IMR-90 (cell line): ENCODE results near the gene AGO1. TPM values are rescaled to one million over a fixed set of nuclear protein-coding genes. Genes with fewer than 3 reads are reported as not detected.

ENCODE experiments used
- ATAC-seq: fragments of 200-7000 bp; cut with Tn5 transposase; 2 replicates; pipeline ENCODE4 v1.9.1; 2020; ENCODE audit warnings: low read depth, mild to moderate bottlenecking, moderate library complexity
- BruUV-seq: library from RNA; stranded (reverse); fragments of 400-500 nt; replicated peaks from 2 replicates; lab custom pipeline; 2021; lab: Mats Ljungman, UMichigan
- CTCF ChIA-PET: fragments of 300-600 bp; formaldehyde crosslinking; extraction: SDS; loops from one replicate; lab custom pipeline; 2021; ENCODE audit warnings: antibody characterized with exemption; lab: Yijun Ruan, JAX
- POLR2A ChIA-PET: fragments of 300-600 bp; sonication (Branson Sonifier 250); formaldehyde crosslinking; loops from one replicate; lab custom pipeline; 2022; ENCODE audit warnings: antibody characterized with exemption; ENCODE audit not compliant: unreplicated experiment; lab: Charles Lee
- DNase-seq: peaks from one replicate; pipeline ENCODE4 v3.0.0; 2013
- H2AFZ ChIP-seq: replicated peaks from 2 replicates; pipeline ENCODE3; 2013; ENCODE audit warnings: low read length, mild to moderate bottlenecking; ENCODE audit not compliant: poor library complexity
- H2AK5ac ChIP-seq: 2 replicates; pipeline ENCODE4 v1.6.1; 2013; ENCODE audit warnings: low read depth, low read length, inconsistent platforms
- H2AK9ac ChIP-seq: replicated peaks from 2 replicates; pipeline ENCODE3; 2013; ENCODE audit warnings: mild to moderate bottlenecking, low read depth, low read length, moderate library complexity; ENCODE audit not compliant: poor library complexity
- H2BK120ac ChIP-seq: 2 replicates; pipeline ENCODE4 v1.6.1; 2013; ENCODE audit warnings: low read depth, low read length, inconsistent platforms
- H2BK15ac ChIP-seq: 3 replicates; pipeline ENCODE4 v1.6.1; 2013; ENCODE audit warnings: low read depth, low read length, inconsistent platforms
- H2BK20ac ChIP-seq: 2 replicates; pipeline ENCODE4 v1.6.1; 2013; ENCODE audit warnings: low read depth, mild to moderate bottlenecking, inconsistent platforms, low read length, moderate library complexity
- H2BK5ac ChIP-seq: 2 replicates; pipeline ENCODE4 v1.6.1; 2013; ENCODE audit warnings: mild to moderate bottlenecking, low read depth, low read length, inconsistent platforms; ENCODE audit not compliant: poor library complexity, severe bottlenecking
- H3K14ac ChIP-seq: replicated peaks from 2 replicates; pipeline ENCODE4 v1.6.1; 2013; ENCODE audit warnings: low read depth, low read length, inconsistent platforms
- H3K18ac ChIP-seq: 2 replicates; pipeline ENCODE4 v1.6.1; 2013; ENCODE audit warnings: low read depth, low read length, control low read depth
- H3K23ac ChIP-seq: 2 replicates; pipeline ENCODE4 v1.6.1; 2013; ENCODE audit warnings: low read depth, low read length, inconsistent platforms
- H3K27ac ChIP-seq: 2 replicates; pipeline ENCODE4 v1.5.1; 2013; ENCODE audit warnings: mild to moderate bottlenecking, control low read depth, low read length; ENCODE audit not compliant: insufficient read depth
- H3K27me3 ChIP-seq: 2 replicates; pipeline ENCODE4 v1.6.1; 2013; ENCODE audit warnings: low read length; ENCODE audit not compliant: control insufficient read depth, insufficient read depth
- H3K36me3 ChIP-seq: 2 replicates; pipeline ENCODE4 v1.6.1; 2013; ENCODE audit warnings: low read length, mixed read lengths; ENCODE audit not compliant: control insufficient read depth, insufficient read depth
- H3K4ac ChIP-seq: 2 replicates; pipeline ENCODE4 v1.6.1; 2013; ENCODE audit warnings: low read depth, low read length, inconsistent platforms
- H3K4me1 ChIP-seq: 2 replicates; pipeline ENCODE4 v1.6.1; 2013; ENCODE audit warnings: low read length, mixed read lengths; ENCODE audit not compliant: control insufficient read depth, insufficient read depth
- H3K4me2 ChIP-seq: 2 replicates; pipeline ENCODE4 v1.6.1; 2013; ENCODE audit warnings: low read depth, mild to moderate bottlenecking, control low read depth, low read length, moderate library complexity
- H3K4me3 ChIP-seq: 2 replicates; pipeline ENCODE4 v1.5.1; 2013; ENCODE audit warnings: low read depth, mild to moderate bottlenecking, control low read depth, low read length, moderate library complexity; ENCODE audit not compliant: insufficient read depth
- H3K56ac ChIP-seq: 2 replicates; pipeline ENCODE4 v1.6.1; 2013; ENCODE audit warnings: low read length, inconsistent platforms; ENCODE audit not compliant: insufficient read depth; ENCODE audit errors: extremely low read depth
- H3K79me1 ChIP-seq, 2 experiments: 2 replicates each; pipeline ENCODE4 v1.6.1; 2013; ENCODE audit warnings: low read length in 2 of 2, inconsistent platforms in 1 of 2, low read depth in 1 of 2
- H3K9ac ChIP-seq: 2 replicates; pipeline ENCODE4 v1.6.1; 2013; ENCODE audit warnings: low read depth, low read length, control low read depth
- H3K9me1 ChIP-seq: 2 replicates; pipeline ENCODE4 v1.6.1; 2013; ENCODE audit warnings: low read length, inconsistent platforms; ENCODE audit not compliant: insufficient read depth
- H3K9me3 ChIP-seq: 2 replicates; pipeline ENCODE4 v1.6.1; 2013; ENCODE audit warnings: low read length; ENCODE audit not compliant: control insufficient read depth, insufficient read depth
- H4K20me1 ChIP-seq: 2 replicates; pipeline ENCODE4 v1.6.1; 2013; ENCODE audit warnings: low read length, inconsistent platforms; ENCODE audit not compliant: insufficient read depth
- H4K5ac ChIP-seq: 2 replicates; pipeline ENCODE4 v1.6.1; 2013; ENCODE audit warnings: mild to moderate bottlenecking, low read depth, low read length, control low read depth
- H4K8ac ChIP-seq, 2 experiments: 2 replicates each; pipeline ENCODE4 v1.6.1; 2013; ENCODE audit warnings: low read depth in 2 of 2, low read length in 2 of 2, control low read depth in 1 of 2, inconsistent platforms in 1 of 2
- H4K91ac ChIP-seq: 2 replicates; pipeline ENCODE4 v1.6.1; 2013; ENCODE audit warnings: low read depth, low read length, inconsistent platforms; ENCODE audit not compliant: insufficient read depth
- BHLHE40 ChIP-seq: fragments of 150-350 bp; IDR thresholded peaks from 2 replicates; pipeline ENCODE4 v1.6.1; 2016; ENCODE audit warnings: mild to moderate bottlenecking, low read depth, low read length
- FOS ChIP-seq: fragments of 150-350 bp; IDR thresholded peaks from 2 replicates; pipeline ENCODE4 v1.6.1; 2016; ENCODE audit warnings: low read depth, low read length
- MAZ ChIP-seq: IDR thresholded peaks from 2 replicates; pipeline ENCODE4 v1.6.1; 2012; ENCODE audit warnings: low read depth, mild to moderate bottlenecking, low read length, improper control_type of control experiment, moderate library complexity, borderline replicate concordance
- MXI1 ChIP-seq: IDR thresholded peaks from 2 replicates; pipeline ENCODE4 v1.6.1; 2012; ENCODE audit warnings: low read depth, mild to moderate bottlenecking, low read length, moderate library complexity, borderline replicate concordance
- NFE2L2 ChIP-seq: fragments of 150-350 bp; IDR thresholded peaks from 2 replicates; pipeline ENCODE4 v1.6.1; 2016; ENCODE audit warnings: low read depth, mild to moderate bottlenecking, low read length
- POLR2A ChIP-seq: IDR thresholded peaks from 2 replicates; pipeline ENCODE4 v1.6.1; 2012; ENCODE audit warnings: mild to moderate bottlenecking, low read depth, low read length
- RAD21 ChIP-seq: IDR thresholded peaks from 2 replicates; pipeline ENCODE4 v1.6.1; 2012; ENCODE audit warnings: low read length, improper control_type of control experiment
- RCOR1 ChIP-seq: IDR thresholded peaks from 2 replicates; pipeline ENCODE4 v1.6.1; 2012; ENCODE audit warnings: mild to moderate bottlenecking, low read length, improper control_type of control experiment; ENCODE audit not compliant: insufficient replicate concordance
- RFX5 ChIP-seq: IDR thresholded peaks from 2 replicates; pipeline ENCODE4 v1.8.0; 2012; ENCODE audit warnings: low read depth, mild to moderate bottlenecking, low read length, moderate library complexity
- WGBS, 2 experiments: methylation state at CpG; one replicate each; pipeline versions ENCODE4 v1.1.5 to v1.1.7; 2013; ENCODE audit warnings: missing lambda C conversion rate in 2 of 2; ENCODE audit not compliant: insufficient read length in 1 of 2; ENCODE audit errors: extremely low coverage in 2 of 2; 5-methylcytosine and 5-hydroxymethylcytosine counted together
- dilution Hi-C: fragments of 300-500 bp; cut with HindIII; formaldehyde crosslinking; loops from one replicate; pipeline ENCODE4 v1.14.3; 2018; ENCODE audit warnings: low sequenced_read_pairs; ENCODE audit not compliant: unreplicated experiment
- in situ Hi-C: fragments of 300-500 bp; cut with MboI; formaldehyde crosslinking; loops from 3 replicates; pipeline ENCODE4 v1.14.3; 2019; ENCODE audit warnings: low sequenced_read_pairs, inconsistent platforms, mixed read lengths
- intact Hi-C: fragments of 100-400 bp; cut with micrococcal nuclease; formaldehyde crosslinking; loops from 2 replicates; pipeline ENCODE4 v1.10.0; 2022
- polyA plus RNA-seq, 3 experiments: library from polyadenylated mRNA; depleted of rRNA; stranded (reverse); fragments of >200 nt; gene quantifications; 2 replicates each; pipeline ENCODE4 v1.2.3, GENCODE V29; 2012; ENCODE audit warnings: low replicate concordance in 1 of 3
- total RNA-seq: library from RNA; depleted of rRNA; stranded (reverse); fragments of >200 nt; gene quantifications from 2 replicates; pipeline ENCODE4 v1.2.3, GENCODE V29; 2012
- TF ChIP-seq, protein P1 (sequence below): fragments of 150-350 bp; IDR thresholded peaks from 2 replicates; pipeline ENCODE4 v1.6.1; 2017; ENCODE audit warnings: mild to moderate bottlenecking, antibody characterized with exemption, low read length, low read depth

The AGO1 gene
- total and polyA plus RNA-seq, 2 of the 4 experiments (the other 2 are of a cell fraction), result 11.3 to 21.5 TPM

DNA sequence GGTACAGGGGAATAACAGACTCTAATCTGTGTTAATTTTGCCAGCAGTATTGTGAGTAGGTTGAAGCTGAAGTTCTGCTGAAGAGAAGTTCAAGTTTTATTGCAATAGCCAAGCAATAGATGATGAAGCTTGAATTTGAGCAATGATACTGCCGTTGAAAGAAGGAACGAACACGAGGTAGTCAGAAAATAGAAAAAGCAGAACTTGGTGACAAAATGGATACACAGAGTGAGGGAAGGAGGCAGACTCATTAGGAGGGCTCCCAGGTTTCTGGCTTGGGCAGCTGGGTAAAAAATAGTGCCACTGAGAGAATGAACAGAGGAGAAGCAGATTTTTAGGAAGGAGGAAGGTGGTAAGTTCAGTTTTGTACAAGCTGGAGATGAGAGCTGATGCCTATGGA, 22.3 kb upstream of the AGO1 start:
- Histone ChIP-seq H2BK15ac (no peak overlapping the region), H3K36me3 (peaks cover 2% of the 10 kb centered on the region), H2BK20ac (no peak overlapping the region), H3K56ac (no peak overlapping the region), H3K4me1 (no peaks in the 10 kb centered on the region), H2BK5ac (no peak overlapping the region), H4K20me1 (no peaks in the 10 kb centered on the region), H3K9ac (no peak overlapping the region), H2BK120ac (no peak overlapping the region), H3K27me3 (no peaks in the 10 kb centered on the region), H3K9me1 (no peaks in the 10 kb centered on the region), H3K4ac (no peak overlapping the region), H3K27ac (no peak overlapping the region), H2AK9ac (no peak overlapping the region), H4K8ac (no peak overlapping the region), H4K91ac (no peak overlapping the region), H2AFZ (no peak overlapping the region), H3K23ac (no peak overlapping the region), H3K4me2 (no peak overlapping the region), H4K5ac (no peak overlapping the region), H2AK5ac (no peak overlapping the region), H3K14ac (no peak overlapping the region), H3K18ac (no peak overlapping the region), H3K9me3 (no peaks in the 10 kb centered on the region), H3K4me3 (no peak overlapping the region), H3K79me1 (no peaks in the 10 kb centered on the region)
- WGBS, 2 experiments, result 100% methylated on average over 3 of the region's 3 CpGs; no CpG with 5 or more reads in 1 of the 2 experiments
- POLR2A ChIA-PET, result interaction anchor here (0.5 kb wide), 1 partner anchor 653 kb away, joined by 10 read pairs; no protein-coding TSS in a partner anchor
- intact Hi-C loops (no loop called here), in situ Hi-C loops (no loop called here), dilution Hi-C loops (no loop called here)
- CTCF ChIA-PET, result no interaction called here
- TF ChIP-seq POLR2A (no peak), BHLHE40 (no peak), RFX5 (no peak), MAZ (no peak), FOS (no peak), MXI1 (no peak), RAD21 (no peak), RCOR1 (no peak), NFE2L2 (no peak)
- TF ChIP-seq, protein P1, sequence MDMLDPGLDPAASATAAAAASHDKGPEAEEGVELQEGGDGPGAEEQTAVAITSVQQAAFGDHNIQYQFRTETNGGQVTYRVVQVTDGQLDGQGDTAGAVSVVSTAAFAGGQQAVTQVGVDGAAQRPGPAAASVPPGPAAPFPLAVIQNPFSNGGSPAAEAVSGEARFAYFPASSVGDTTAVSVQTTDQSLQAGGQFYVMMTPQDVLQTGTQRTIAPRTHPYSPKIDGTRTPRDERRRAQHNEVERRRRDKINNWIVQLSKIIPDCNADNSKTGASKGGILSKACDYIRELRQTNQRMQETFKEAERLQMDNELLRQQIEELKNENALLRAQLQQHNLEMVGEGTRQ, result no peak
- ATAC-seq (no peak), DNase-seq (no peak)
- BruUV-seq, result no TSS peak
